T-cell (primary cell): ENCODE measurements around the gene UNC13D. TPM values are rescaled to one million over a fixed set of nuclear protein-coding genes. Genes with fewer than 3 reads are reported as not detected.
"Not testable (repeated sequence)": the region's sequence is repeated elsewhere in the genome, so short reads cannot be mapped to it uniquely, and the experiment has no call there.

Experiments used
- ATAC-seq, 4 experiments: fragments of 200-7000 bp in 3 of 4; fragments of 150-1000 bp in 1 of 4; cut with Tn5 transposase; replicated peaks in 1 of 4; 1 replicate in 3 of 4; 2 replicates in 1 of 4; pipeline ENCODE4 v1.10.0; 2021; ENCODE audit warnings: moderate library complexity in 3 of 4, mild to moderate bottlenecking in 2 of 4, moderate number of reproducible peaks in 1 of 4
- CTCF ChIA-PET, 2 donors: fragments of 300-600 bp; sonication (Branson Sonifier 250); formaldehyde crosslinking; loops; one replicate each; lab custom pipeline; 2022; ENCODE audit warnings: antibody characterized with exemption in 2 of 2; lab: Charles Lee
- POLR2A ChIA-PET, 2 donors: fragments of 300-600 bp; sonication (Branson Sonifier 250); formaldehyde crosslinking; loops; one replicate each; lab custom pipeline; 2022; ENCODE audit warnings: antibody characterized with exemption in 2 of 2; lab: Charles Lee
- DNase-seq, 35 experiments: peaks; one replicate each; pipeline versions ENCODE4 v3.0.0 to v3.0.0-alpha.2; 2013 to 2023
- H3K27ac ChIP-seq: one replicate; pipeline ENCODE4 v1.5.1; 2013; ENCODE audit warnings: low read length
- H3K27me3 ChIP-seq, 2 experiments: replicated peaks in 1 of 2; 1 replicate in 1 of 2; 2 replicates in 1 of 2; pipeline versions ENCODE4 v1.6.1 to v1.7.0; 2013; ENCODE audit warnings: low read length in 1 of 2, mixed read lengths in 1 of 2; ENCODE audit not compliant: control insufficient read depth in 2 of 2, insufficient read depth in 2 of 2; ENCODE audit errors: extremely low read depth in 1 of 2
- H3K36me3 ChIP-seq, 2 donors: 1 replicate in 1 of 2; 2 replicates in 1 of 2; pipeline versions ENCODE4 v1.6.1 to v1.7.0; 2013; ENCODE audit warnings: low read length in 1 of 2; ENCODE audit not compliant: control insufficient read depth in 2 of 2, insufficient read depth in 1 of 2; ENCODE audit errors: extremely low read depth in 1 of 2
- H3K4me1 ChIP-seq, 2 experiments: 1 replicate in 1 of 2; 2 replicates in 1 of 2; pipeline versions ENCODE4 v1.6.1 to v1.7.0; 2013; ENCODE audit warnings: low read length in 2 of 2, mixed read lengths in 1 of 2; ENCODE audit not compliant: insufficient read depth in 2 of 2, control insufficient read depth in 1 of 2; ENCODE audit errors: extremely low read depth in 1 of 2
- H3K4me3 ChIP-seq, 2 donors: 1 replicate in 1 of 2; 2 replicates in 1 of 2; pipeline versions ENCODE4 v1.5.1 to v1.7.0; 2013; ENCODE audit warnings: mild to moderate bottlenecking in 2 of 2, low read length in 1 of 2, moderate library complexity in 1 of 2; ENCODE audit not compliant: control insufficient read depth in 1 of 2; ENCODE audit errors: extremely low read depth in 1 of 2
- H3K9me3 ChIP-seq: 2 replicates; pipeline ENCODE4 v1.7.0; 2013
- H3K27ac Mint-ChIP-seq, 2 donors: one replicate each; pipeline ENCODE4 v1.8.0; 2020 to 2021; ENCODE audit warnings: mild to moderate bottlenecking in 2 of 2, mixed read lengths in 2 of 2
- H3K27me3 Mint-ChIP-seq, 2 donors: one replicate each; pipeline ENCODE4 v1.8.0; 2021 to 2022; ENCODE audit warnings: mixed read lengths in 2 of 2
- H3K36me3 Mint-ChIP-seq: one replicate; pipeline ENCODE4 v1.8.0; 2021; ENCODE audit warnings: mixed read lengths
- H3K4me1 Mint-ChIP-seq, 3 donors: one replicate each; pipeline ENCODE4 v1.8.0; 2020 to 2022; ENCODE audit warnings: mixed read lengths in 3 of 3, mild to moderate bottlenecking in 1 of 3
- H3K4me3 Mint-ChIP-seq, 3 donors: one replicate each; pipeline ENCODE4 v1.8.0; 2020 to 2022; ENCODE audit warnings: mild to moderate bottlenecking in 3 of 3, mixed read lengths in 3 of 3, moderate library complexity in 3 of 3
- H3K9me3 Mint-ChIP-seq, 3 donors: one replicate each; pipeline ENCODE4 v1.8.0; 2020 to 2022; ENCODE audit warnings: mixed read lengths in 3 of 3
- WGBS: methylation state at CpG from one replicate; pipeline ENCODE4 v1.1.5; 2013; ENCODE audit warnings: missing lambda C conversion rate; ENCODE audit not compliant: insufficient coverage; 5-methylcytosine and 5-hydroxymethylcytosine counted together
- total RNA-seq, 35 experiments: library from RNA in 6 of 35; stranded (reverse) in 6 of 35; fragments of 120-200 nt in 1 of 35; gene quantifications; one replicate each; pipeline versions ENCODE4 v1.2.1 to v1.2.4 and lab custom pipeline; 2013 to 2026

Gene UNC13D
- total RNA-seq, 5 donors from 2014 or later (not counting 1 experiment from before 2014, with no cell fraction given), result 148 to 191 (median 180) TPM

- Histone ChIP-seq H3K4me3 (no peak overlapping the region), H3K36me3 (peaks cover 48 to 79% of the 10 kb centered on the region in 2 donors), H3K27me3 (no peaks in the 10 kb centered on the region), H3K4me1 (no peaks in the 10 kb centered on the region), H3K9me3 (no peaks in the 10 kb centered on the region), H3K27ac (no peak overlapping the region)
- Mint-ChIP-seq H3K4me3 (no peak overlapping the region), H3K27ac (no peak overlapping the region), H3K4me1 (peaks cover 0 to 2% (median 2%) of the 10 kb centered on the region in 3 donors), H3K36me3 (peaks cover 12% of the 10 kb centered on the region), H3K9me3 (no peaks in the 10 kb centered on the region), H3K27me3 (no peaks in the 10 kb centered on the region)
- 98% methylated on average over 12 of the region's 24 CpGs for WGBS
- DNase-seq, result no peak
- no peak for ATAC-seq
- ChIA-PET POLR2A (no interaction called here), CTCF (no interaction called here)
Measured at GRCh38 chr17:75813081-75814020, 30.9 kb downstream of the UNC13D start.

- Mint-ChIP-seq H3K9me3 (no peaks in the 10 kb centered on the region), H3K4me1 (peaks cover 0 to 4% (median 2%) of the 10 kb centered on the region in 3 donors), H3K36me3 (peaks cover 12% of the 10 kb centered on the region), H3K4me3 (no peak overlapping the region), H3K27me3 (no peaks in the 10 kb centered on the region), H3K27ac (no peak overlapping the region)
- Histone ChIP-seq H3K27me3 (no peaks in the 10 kb centered on the region), H3K9me3 (no peaks in the 10 kb centered on the region), H3K4me3 (no peak overlapping the region), H3K36me3 (peaks cover 45 to 71% of the 10 kb centered on the region in 2 donors), H3K4me1 (no peaks in the 10 kb centered on the region), H3K27ac (no peak overlapping the region)
- WGBS, result 95% methylated on average over 24 of the region's 27 CpGs
- ATAC-seq (no peak), DNase-seq (peak in 1 of 35 experiments; percentile 2)
- ChIA-PET CTCF (no interaction called here), POLR2A (no interaction called here)
Measured at GRCh38 chr17:75812096-75813013, 31.8 kb downstream of the UNC13D start.

GRCh38 chr17:75811174-75811573 is 33.0 kb downstream of the UNC13D start:
- no peak overlapping the region for H3K4me3 ChIP-seq
- no peak for ATAC-seq
- Mint-ChIP-seq H3K27ac (no peak overlapping the region), H3K9me3 (no peaks in the 10 kb centered on the region), H3K4me1 (peaks cover 0 to 4% (median 2%) of the 10 kb centered on the region in 3 donors), H3K4me3 (no peak overlapping the region), H3K27me3 (no peaks in the 10 kb centered on the region), H3K36me3 (peaks cover 5% of the 10 kb centered on the region)
- no peaks in the 10 kb centered on the region for H3K27me3 ChIP-seq
- ChIA-PET CTCF (no interaction called here), POLR2A (no interaction called here)
- peak in 1 of 35 experiments; percentile 11 for DNase-seq
- H3K27ac ChIP-seq, result no peak overlapping the region
- H3K4me1 ChIP-seq, result peaks cover 0 to 4% of the 10 kb centered on the region in 2 experiments
- no peaks in the 10 kb centered on the region for H3K9me3 ChIP-seq
- WGBS, result 92% methylated on average over 2 of the region's 7 CpGs
- H3K36me3 ChIP-seq, result peaks cover 39 to 60% of the 10 kb centered on the region in 2 donors

- ATAC-seq, H3K9me3 ChIP-seq, H3K4me3 ChIP-seq, H3K27me3 Mint-ChIP-seq, DNase-seq, H3K27ac ChIP-seq, H3K4me1 Mint-ChIP-seq, H3K9me3 Mint-ChIP-seq, H3K27me3 ChIP-seq, CTCF ChIA-PET, H3K27ac Mint-ChIP-seq, H3K4me3 Mint-ChIP-seq, POLR2A ChIA-PET, H3K36me3 Mint-ChIP-seq, H3K4me1 ChIP-seq: not testable (repeated sequence)
- peaks cover 38 to 60% of the 10 kb centered on the region in 2 donors for H3K36me3 ChIP-seq
- WGBS, result 96% methylated on average over 8 of the region's 11 CpGs
Measured at GRCh38 chr17:75810756-75811155, 33.4 kb downstream of the UNC13D start.

- Histone ChIP-seq H3K4me3 (no peak overlapping the region), H3K9me3 (no peaks in the 10 kb centered on the region), H3K27ac (no peak overlapping the region), H3K4me1 (peaks cover 0 to 4% of the 10 kb centered on the region in 2 experiments), H3K27me3 (no peaks in the 10 kb centered on the region), H3K36me3 (peaks cover 35 to 55% of the 10 kb centered on the region in 2 donors)
- Mint-ChIP-seq H3K27ac (no peak overlapping the region), H3K27me3 (no peaks in the 10 kb centered on the region), H3K36me3 (peaks cover 5% of the 10 kb centered on the region), H3K4me1 (peaks cover 0 to 4% (median 2%) of the 10 kb centered on the region in 3 donors), H3K4me3 (no peak overlapping the region), H3K9me3 (no peaks in the 10 kb centered on the region)
- ChIA-PET CTCF (no interaction called here), POLR2A (no interaction called here)
- ATAC-seq (no peak), DNase-seq (no peak)
- WGBS, result 90% methylated on average over 2 of the region's 5 CpGs
Measured at GRCh38 chr17:75810216-75810615, 34.0 kb downstream of the UNC13D start.

GRCh38 chr17:75809631-75810111 is 34.5 kb downstream of the UNC13D start:
- H3K4me1 ChIP-seq, result peaks cover 0 to 4% of the 10 kb centered on the region in 2 experiments
- H3K27ac ChIP-seq, result no peak overlapping the region
- no peak overlapping the region for H3K4me3 ChIP-seq
- ATAC-seq (no peak), DNase-seq (no peak)
- Mint-ChIP-seq H3K4me1 (peaks cover 0 to 4% (median 2%) of the 10 kb centered on the region in 3 donors), H3K4me3 (no peak overlapping the region), H3K36me3 (peaks cover 5% of the 10 kb centered on the region), H3K9me3 (no peaks in the 10 kb centered on the region), H3K27me3 (no peaks in the 10 kb centered on the region), H3K27ac (no peak overlapping the region)
- H3K27me3 ChIP-seq, result no peaks in the 10 kb centered on the region
- ChIA-PET POLR2A (no interaction called here), CTCF (interaction anchor here in 1 of 2 donors (0.6 kb wide), 1 partner anchor 605 kb away, joined by 3 read pairs; no protein-coding TSS in a partner anchor)
- no peaks in the 10 kb centered on the region for H3K9me3 ChIP-seq
- 97% methylated on average over 24 of the region's 24 CpGs for WGBS
- peaks cover 31 to 53% of the 10 kb centered on the region in 2 donors for H3K36me3 ChIP-seq
